ENCODE results near the gene TCEANC2.

The TCEANC2 gene

DNA sequence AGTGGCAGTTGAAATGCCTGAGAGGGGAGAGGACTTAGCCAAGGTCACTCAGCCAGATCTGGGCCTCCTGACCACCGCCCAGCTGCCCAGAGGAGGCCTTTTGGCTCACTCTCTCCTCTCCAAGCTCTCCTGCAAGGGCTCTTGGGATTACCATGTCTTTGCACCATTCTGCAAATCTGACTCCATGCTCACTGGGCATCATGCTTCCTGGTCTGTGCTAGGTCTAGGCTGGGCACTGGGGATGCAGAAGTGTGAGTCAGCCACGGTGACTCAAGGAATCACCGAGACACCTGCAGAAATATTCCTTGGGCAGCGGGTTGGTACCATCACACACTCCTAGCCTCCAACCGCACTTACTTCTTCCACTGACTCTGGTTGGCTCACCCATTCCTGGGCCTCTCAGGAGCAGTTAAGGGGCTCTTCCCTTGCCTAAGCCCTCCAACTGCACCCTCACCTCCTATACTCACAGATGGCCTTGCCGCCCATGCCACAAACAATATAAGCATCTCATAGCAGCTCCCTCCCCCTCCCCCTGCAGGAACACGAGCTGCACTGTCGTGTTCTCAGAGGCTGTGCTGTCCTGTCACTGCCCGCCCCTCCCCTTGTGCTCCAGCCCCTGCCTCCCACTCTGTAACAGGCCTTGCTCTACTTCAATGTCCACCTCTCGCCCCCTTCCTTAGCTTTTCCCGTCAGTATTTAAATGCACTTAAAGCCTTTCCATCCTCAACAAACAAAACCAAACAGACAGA lies 64.6 kb downstream of the TCEANC2 start:
- DNase-seq, result no peak

DNA sequence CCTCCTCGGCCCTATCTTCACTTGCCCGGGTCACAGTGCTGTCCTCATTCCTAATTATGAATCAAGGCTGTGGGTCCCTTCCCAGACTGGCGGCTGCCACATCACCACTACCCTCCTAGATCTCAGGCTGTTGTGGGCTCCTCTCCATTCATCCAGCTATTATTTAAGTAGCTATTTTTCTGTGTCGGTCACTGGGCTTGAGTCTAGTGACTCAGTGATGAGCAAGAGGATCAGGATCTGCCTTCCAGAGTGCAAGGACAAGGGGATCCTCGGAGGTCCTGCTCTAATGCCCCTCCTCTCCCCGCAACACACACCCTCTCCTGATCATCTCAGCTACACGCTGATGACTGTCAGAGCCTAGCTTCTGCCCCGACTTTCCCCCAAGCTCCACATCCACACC lies 65.3 kb downstream of the TCEANC2 start:
- DNase-seq, result no peak

DNA sequence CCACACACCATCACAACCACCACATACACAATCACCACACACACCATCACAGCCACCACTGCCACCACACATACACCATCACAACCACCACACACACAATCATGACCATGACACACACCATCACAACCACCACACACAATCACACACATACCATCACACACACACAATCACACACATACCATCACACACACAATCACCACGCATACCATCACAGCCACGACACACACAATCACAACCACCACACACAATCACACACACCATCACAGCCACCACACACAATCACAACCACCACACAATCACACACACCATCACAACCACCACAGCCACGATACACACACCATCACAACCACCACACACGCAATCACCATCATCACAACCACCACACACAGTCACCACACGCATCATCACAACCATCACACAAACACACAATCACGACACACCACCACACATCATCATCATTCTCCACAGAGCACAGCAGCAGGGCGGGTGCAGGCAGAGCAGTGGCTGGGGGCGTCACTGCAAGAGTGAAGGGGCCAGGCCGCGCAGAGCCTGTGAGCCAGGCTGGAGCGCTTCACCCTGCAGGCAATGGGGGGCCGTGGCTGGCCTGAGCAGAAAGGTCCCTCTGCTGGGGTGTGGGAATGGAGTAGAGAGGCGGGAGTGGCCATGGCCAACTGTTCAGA lies 66.8 kb downstream of the TCEANC2 start:
- DNase-seq, result no peak

DNA sequence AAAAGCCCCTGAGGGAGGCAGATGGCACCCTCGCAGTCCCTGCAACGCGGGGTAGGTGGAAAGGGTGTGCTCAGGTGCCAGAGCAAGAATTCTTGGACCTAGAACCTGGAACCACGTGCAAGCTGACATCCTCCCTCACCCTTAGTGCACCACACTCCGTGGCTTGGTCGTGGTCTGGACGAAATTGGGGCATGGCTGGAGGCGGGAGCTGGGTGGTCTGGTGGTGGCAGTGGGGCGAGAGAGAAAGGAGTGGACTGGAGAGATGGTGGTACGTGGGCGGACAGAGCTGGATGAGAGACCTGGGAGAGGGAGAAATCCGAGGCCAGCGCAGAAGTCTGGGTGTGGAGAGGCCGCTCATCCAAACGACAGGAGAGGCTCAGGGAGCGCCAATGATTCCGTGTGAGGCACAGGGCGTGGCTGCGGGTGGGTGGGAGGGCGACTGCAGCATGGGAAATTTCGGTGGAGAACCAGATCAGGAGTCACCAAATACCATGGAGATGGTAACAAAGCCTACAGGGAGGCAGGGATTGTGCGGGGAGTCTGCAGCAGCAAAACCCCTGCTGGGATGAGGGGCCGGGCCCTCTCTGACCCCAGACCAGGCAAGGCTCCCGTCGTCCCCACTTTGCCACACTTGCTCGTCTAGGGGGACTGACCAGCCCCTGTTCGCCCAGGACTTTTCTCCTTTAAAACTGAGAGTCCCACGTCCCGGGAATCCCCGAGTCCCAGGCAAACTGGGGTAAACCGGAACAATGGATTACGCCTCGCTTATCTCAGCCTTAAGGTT lies 67.5 kb downstream of the TCEANC2 start:
- no peak for DNase-seq

DNA sequence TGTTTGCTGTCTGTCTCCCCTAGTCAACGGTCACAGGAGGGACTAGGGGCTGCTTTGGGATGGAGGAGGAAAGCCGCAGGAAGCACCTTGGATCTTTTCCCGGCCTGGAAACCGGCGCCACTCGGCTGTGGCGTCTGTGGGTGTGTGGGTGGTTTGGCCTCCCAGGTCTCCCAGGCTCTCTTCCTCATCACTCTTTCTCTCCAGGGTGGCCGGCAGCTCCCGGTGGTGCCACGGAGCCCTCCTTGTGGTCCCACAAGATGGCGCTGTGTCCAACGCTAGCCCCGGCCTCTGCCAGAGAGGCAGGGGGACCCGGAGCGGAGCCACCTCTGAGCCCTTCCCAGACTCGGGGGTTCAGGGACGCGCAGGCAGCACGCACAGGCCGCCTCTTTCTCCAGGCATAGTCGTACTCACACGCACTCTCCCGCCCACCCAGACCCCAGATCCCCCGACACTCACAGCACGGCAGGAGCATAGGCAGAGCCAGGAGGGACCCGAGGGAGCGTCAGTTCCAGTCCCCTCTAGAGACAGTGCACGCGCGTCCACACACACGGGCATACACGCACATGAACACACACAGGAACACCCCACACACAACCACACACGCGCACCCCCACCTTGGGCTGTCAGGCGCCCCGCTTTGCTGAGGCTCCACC lies 68.2 kb downstream of the TCEANC2 start:
- DNase-seq, result no peak

DNA sequence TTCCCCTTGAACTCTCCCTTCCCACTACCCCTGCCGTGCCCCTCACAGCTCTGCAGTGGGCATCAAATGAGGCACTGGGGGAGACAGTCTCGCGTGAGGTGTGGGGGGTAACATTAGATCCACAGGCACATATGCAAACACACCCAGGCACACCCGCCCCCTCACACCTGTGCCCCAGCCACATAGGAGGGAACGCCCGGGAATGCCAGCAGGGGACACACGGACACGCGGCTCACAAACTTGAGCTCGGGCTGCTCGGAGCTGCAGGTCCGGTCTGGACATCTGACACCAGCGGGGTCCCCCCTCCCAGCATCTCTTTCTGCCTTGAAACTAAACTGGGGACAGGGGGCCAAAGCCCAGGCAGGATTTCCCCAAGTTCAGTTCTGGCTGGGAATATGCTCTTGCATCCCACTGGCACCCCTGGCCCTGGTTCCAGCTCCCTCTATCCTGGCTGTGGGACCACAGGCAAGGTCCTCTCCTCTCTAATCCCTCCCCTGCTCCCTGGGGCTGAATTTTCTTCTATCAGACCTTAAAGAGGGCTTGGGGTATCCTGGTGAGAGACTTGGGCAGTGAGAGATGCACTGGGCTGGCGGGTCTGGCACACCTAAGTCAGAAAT lies 68.8 kb downstream of the TCEANC2 start:
- no peak for DNase-seq

DNA sequence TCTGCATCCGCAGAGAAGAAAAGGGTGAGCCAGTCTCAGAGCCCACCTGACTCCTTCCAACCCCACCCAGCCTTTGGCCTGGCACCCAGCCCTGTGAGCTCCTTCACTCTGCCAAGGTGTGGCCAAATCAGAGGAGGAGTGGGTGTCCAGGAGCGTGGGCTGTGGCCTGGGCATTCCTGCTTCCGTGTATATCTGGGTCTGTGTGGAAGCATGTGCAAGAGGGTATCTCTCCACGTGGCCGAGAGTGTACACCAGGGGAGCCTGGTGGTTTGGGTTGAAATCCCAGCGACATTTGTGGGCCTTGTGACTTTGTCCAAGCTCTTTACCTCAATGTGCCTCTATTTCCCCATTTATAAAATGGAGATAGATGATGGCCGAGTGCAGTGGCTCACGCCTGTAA lies 69.6 kb downstream of the TCEANC2 start:
- DNase-seq, result no peak

DNA sequence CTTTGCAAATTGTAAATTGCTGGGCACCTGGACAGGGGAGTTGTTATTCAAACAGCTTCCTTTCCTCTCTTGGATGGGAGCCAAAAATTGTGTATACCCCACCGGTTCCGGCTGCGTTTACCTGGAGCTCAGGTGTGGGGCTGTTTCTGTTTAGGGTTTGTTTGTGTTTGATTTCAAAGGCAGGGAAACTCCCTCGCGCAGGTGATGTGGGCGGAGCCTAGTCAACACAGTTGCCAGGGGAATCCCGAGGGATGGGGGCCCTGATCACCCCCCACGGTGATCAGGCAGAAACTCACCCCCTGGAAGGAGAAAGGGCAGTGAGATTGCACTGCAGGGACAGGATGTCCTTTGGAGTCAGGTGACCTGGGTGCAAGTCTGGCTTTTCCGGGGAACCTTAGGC lies 71.1 kb downstream of the TCEANC2 start:
- DNase-seq, result no peak

DNA sequence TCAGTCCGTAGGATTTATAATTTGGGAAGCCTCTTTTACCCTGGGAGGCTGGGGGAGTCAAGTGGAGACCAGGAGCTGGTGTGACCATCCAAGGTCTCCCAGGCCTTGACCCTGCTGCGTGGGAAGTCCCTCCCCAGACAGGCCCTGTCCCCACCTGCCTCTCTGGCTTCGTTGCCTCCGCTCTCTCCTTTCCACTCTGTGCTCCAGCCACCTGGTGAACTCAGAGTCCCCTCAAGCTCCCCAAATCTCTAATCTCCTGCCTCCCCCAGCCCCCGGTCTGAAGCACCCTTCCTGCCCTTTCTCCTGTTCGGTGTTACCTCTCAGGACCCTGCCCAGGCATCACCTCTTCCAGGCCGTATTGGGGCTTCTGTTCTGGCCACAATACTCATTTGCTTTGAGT lies 71.5 kb downstream of the TCEANC2 start:
- DNase-seq, result no peak

DNA sequence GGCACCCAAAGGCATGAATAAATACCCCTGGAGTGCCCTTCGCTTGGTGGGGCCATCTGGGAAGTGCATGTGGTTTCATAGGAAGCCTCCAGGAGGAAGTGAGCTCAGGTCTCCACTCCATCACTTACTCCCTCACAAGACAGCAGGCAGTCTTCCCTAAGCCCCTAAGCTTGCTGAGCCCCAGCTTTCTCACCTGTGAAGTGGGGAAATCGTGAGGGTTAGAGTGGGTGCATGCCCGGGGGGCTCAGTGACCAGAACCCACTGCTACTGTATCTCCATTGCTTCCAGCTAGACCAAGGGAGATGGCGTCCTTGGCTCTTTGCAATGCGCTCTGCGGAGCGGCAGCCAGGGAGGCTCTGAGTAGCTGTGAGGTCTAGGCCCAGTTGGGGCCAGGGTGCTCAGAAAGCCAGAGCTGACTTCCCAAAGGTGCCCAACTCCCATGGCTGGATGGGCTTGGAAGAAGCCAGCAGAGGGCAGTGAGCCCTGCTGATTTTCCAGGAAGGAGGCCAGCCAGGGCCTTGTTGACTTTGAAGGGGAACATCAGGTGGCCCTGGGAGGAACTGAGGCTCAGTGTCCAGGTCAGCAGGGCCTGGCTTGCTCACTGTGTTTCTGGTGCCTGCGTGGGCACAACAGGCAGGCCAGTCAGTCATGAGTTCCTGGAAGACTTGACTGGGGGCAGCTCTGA lies 72.1 kb downstream of the TCEANC2 start:
- DNase-seq, result no peak

DNA sequence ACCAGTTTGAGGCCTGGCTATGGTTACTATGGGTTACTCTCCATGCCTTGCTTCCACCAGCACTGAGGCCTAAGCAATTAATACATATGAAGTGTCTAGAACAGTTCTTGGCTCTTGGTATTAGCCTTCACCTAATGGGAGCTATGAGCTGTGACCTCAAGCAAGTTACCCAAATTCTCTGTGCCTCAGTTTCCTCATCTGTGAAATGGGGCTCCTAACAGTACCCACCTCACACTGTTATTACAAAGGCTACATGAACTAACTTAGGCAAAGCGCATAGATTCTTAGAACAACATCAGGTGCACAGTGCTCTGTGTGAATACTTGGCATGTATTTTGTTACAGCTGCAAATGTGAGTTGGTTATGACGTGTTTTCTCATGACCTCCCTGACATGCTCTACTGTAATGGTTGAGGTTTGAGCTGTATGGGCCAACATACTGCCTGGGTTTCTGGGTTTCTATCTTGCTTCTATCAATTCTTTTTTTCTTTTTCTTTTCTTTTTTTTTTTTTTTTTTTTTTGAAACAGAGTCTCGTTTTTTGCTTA lies 72.9 kb downstream of the TCEANC2 start:
- no peak for DNase-seq

DNA sequence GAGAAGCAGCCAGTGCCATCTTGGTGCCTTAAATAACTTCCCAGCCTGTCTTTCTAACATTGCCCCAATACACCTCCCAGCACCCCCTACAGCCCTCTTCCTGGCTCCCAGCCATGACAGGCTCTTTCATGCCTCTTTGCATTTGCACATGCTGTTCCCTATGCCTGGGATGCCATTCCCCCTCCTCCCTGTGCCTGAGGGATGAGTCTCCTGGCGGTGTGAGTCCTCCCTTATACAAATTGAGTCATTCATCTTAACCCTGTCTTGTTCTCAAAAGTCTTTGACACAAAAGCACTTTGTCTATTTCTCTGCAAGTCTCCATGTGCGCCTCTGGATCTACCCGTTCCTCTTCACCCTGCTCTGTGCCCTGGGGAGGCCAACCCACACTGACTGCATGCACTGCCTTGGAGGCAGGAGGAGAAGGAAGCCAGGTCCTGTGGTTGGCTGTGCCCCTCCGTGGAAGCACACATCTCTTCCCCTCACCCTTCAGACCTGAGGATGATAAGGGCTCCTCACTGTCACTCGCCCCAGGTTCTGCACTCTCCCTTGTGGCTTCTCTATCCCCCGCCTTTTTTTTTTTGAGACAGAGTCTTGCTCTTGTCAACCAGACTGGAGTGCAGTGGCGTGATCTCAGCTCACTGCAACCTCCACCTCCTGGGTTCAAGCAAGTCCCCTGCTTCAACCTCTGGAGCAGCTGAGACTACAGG lies 74.3 kb downstream of the TCEANC2 start:
- DNase-seq, result no peak

DNA sequence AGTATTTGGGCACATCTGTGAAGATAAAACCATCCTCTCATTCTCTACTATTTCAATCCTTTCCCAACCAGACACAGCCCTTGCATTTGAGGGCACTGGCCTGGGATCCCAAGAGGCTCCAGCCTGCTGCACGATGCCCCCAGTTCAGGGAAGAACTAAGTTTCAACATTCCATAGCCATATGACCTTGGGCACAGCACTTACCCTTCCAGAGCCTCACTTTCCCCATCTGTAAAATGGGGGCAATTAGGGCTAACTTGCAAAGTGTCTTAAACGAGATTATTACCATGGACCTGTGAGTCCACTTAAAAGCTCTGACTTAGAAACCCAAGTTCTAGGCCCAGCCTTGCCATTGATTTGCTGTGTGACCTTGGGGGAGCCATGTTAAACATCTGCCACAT lies 76.5 kb downstream of the TCEANC2 start:
- DNase-seq, result no peak

DNA sequence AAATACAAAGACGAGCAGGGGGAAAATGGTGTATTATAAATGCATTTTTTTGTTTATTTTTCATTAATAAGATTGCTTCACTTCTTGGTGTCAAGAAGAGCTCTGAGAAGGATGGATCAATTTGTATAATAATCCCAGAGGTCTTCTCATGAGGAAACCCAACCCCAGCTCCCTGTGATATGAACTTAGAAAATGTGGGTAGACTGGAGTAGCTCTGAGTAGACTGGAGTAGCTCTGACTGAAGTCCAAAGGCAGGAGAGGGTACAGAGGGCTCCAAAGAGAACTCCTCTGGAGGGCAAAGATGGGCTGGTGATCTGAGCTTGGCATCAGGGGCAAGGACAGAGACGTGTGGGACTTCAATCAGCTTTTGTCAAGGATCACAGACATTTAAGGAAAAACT lies 78.0 kb downstream of the TCEANC2 start:
- no peak for DNase-seq

DNA sequence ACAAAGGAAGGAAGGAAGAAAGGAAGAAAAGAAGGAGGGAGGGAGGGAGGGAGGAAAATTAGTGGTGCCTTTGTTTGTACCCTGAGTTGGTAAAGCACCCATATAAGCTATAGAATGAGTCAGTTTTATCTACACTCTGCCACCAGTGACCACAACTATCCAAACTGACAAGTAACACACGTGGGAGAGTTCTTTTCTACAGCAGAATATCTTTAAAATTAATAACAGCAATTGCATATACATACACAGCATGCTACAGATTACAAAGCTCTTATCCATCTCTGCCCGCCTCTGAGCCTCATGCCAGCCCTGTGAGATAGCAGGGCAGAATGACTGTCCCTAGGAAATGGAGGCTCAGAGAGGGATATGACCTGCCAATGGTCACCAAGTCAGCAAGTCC lies 79.1 kb downstream of the TCEANC2 start:
- no peak for DNase-seq

DNA sequence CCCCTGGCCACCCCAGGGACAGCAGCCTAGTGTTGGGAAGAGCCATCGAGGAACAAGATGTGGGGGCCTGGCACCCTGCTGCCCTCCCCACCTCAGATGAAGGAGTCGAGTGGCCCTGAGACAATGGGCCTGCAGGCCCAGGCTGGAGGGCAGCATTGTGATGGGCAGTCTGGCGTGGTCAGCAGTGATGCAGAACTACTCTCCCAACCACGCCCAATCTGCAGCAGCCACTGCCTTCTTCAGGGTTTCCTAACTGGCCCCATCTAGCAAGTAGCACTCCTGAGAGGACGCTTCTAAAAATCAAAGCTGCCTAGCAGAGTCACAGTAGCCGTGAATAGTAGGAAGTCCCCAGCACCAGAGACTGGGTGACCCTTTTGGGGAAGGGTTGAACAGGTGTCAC lies 80.9 kb downstream of the TCEANC2 start:
- DNase-seq, result no peak

DNA sequence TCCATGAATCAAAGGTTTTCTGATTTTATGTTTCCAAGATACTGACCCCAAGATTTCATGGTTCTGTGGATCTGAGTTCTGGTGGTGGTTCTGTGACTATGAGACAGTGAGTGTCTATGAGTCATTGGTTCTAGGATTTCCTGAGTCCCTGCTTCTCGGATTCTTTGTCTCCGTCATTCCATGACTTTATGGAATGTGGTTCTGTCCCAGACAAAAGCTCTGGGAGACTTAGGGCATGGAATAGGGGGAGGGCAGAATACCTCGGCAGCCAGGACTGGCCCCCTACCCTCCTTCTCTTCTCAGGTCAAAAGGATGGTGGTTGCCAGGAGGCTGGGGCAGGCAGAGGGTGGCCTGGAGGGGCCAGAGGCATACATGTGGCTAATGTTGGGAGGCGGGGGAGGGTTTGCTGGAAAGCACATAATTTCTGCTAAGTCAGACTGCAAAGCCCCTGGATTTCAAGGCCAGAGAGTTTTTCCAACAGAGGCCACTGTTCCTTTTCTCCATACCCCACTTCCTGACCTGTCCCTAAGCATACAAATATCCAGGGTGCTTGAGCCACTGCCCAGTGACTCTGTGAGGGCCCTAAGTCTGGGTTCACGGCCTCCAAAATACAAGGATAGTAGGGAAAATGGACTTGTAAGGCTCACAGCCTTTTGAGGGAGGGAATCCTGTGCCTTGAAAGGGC lies 82.2 kb downstream of the TCEANC2 start:
- DNase-seq, result no peak

DNA sequence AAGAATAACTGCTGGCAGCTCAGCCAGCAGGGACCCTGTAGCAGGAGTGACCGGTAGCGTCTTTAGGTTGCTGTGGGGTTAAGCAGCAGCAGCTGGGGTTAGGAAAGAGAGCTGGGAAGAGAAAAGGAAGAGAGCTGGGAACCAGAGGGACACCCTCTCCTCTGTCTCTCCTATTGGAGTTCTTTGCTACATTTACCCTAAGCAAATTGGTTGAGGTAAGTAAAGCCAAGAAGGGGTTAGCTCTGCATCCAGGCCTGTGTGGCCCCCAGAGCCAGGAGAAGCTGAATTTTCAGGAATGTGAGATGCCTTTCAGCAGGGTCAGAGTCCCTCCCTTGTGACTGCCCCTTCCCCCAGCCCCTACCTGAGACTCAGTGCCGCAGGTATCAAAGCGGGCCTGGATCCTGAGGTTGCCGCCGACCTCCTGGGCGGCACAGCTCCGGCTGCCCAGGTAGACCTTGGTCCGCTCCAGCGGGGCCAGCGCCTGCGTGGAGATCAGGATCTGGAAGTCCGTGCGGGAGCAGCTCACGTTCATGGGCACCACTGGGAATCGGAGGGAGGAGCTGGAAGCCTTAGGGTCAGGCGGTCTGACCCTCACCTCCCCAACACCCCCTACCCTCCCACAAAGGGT lies 83.0 kb downstream of the TCEANC2 start:
- DNase-seq, result no peak

DNA sequence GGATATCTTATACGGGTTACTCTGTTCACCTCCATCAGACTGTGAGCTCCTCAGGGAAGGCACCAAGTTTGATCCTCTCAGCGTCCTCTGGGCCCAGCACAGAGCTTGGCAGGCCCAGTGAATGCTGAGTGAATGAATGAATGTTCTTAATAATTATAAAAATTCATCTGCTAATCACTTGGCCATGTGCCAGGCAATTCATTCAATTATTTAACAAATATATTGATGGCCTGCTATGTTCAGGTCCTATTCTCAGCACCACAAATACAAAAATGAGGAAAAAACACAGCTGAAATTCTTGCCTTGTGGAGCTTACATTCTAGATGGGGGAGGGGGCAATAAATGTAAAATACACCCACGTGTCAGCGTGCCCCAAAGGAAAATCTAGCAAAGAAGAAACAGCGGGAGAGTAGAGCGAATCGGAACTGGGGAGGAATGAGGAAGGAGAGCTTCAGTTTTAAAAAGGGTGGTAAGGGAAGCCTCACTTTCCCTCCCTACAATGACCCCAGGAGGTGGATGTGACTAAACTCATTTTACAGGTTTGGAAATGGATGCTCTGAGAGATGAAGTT lies 83.6 kb downstream of the TCEANC2 start:
- no peak for DNase-seq

DNA sequence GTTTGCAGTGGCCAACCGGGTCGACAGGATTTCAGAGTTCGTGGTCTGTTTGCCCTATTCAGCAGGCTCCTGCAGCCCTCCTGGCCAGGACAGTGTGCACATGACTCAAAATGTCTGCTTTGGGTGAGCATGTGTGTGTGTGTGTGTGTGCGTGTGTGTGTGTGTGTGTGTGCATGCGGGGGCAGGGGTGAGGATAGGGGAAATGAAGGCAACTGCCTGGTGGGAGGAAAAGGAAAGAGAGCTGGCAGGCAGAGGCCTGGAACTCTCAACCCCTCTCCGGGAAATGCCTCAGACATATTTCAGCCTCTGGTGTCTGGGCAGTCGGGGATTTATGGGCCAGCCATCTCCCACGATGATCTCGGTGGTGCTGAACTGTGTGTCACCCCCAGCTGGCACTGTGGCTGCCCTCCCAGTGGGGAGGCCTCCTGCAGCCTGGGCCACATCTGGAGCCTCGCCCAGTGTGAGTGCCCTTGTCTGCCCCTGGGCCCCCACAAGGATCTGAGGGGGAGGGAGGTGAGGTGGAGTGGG lies 84.2 kb downstream of the TCEANC2 start:
- no peak for DNase-seq
